HuH-7 (cell line): Measurements from ENCODE around the gene RPUSD3.

Source experiments
- DNase-seq: peaks from one replicate; pipeline ENCODE4 v3.0.0; 2011; ENCODE audit warnings: low spot score

The RPUSD3 gene

GRCh38 chr3:9804996-9805395 lies 38.8 kb downstream of the RPUSD3 start:
- DNase-seq, result no peak

GRCh38 chr3:9803494-9803893 lies 40.3 kb downstream of the RPUSD3 start:
- no peak for DNase-seq

GRCh38 chr3:9800529-9800928 lies 43.3 kb downstream of the RPUSD3 start:
- peak; percentile 47 for DNase-seq

- no peak for DNase-seq
These were observed 46.4 kb downstream of the RPUSD3 start for GRCh38 chr3:9797196-9797945.

- DNase-seq, result no peak
These were observed 48.6 kb downstream of the RPUSD3 start for GRCh38 chr3:9795207-9795606.

- DNase-seq, result no peak
These were observed 49.4 kb downstream of the RPUSD3 start for GRCh38 chr3:9794400-9794799.

GRCh38 chr3:9793161-9793781 lies 50.5 kb downstream of the RPUSD3 start:
- DNase-seq, result peak; percentile 43

GRCh38 chr3:9792405-9793160 lies 51.2 kb downstream of the RPUSD3 start, which contains the start of the genes ARPC4 and TADA3:
Gene ARPC4 (plus strand): TSS chr3:9793082. CDS start chr3:9793122, 40 bp downstream.
Gene TADA3 (minus strand): TSS chr3:9792473. CDS start chr3:9791466, 1,007 bp downstream.
- DNase-seq, result peak; percentile 98

- no peak for DNase-seq
These were observed 51.9 kb downstream of the RPUSD3 start for GRCh38 chr3:9791790-9792404.

- no peak for DNase-seq
These were observed 52.7 kb downstream of the RPUSD3 start for GRCh38 chr3:9791127-9791526.
